ENCODE data around the gene TNNI2. TPM values are rescaled to one million over a fixed set of nuclear protein-coding genes. Genes with fewer than 3 reads are reported as not detected.

Gene TNNI2
- total and polyA plus RNA-seq, 4 donors: 0.22 to 0.28 TPM; not detected in 2

- Histone ChIP-seq H3K27ac (ENCODE audit: low read depth in 1 of 2, low read length in 2 of 2) (no peak overlapping the region), H3K36me3 (ENCODE audit: control insufficient read depth in 4 of 4, insufficient read depth in 3 of 4, low read depth in 1 of 4, low read length in 3 of 4) (no peaks in the 10 kb centered on the region), H3K27me3 (ENCODE audit: control insufficient read depth in 4 of 4, insufficient read depth in 4 of 4, low read length in 3 of 4) (no peaks in the 10 kb centered on the region), H3K4me3 (ENCODE audit: low read depth in 1 of 3, low read length in 3 of 3) (no peak overlapping the region), H3K4me1 (ENCODE audit: control insufficient read depth in 4 of 4, insufficient read depth in 4 of 4, low read length in 3 of 4) (peaks cover 7 to 20% (median 10%) of the 10 kb centered on the region in 4 donors), H3K9me3 (ENCODE audit: control insufficient read depth in 4 of 4, low read length in 3 of 4) (no peaks in the 10 kb centered on the region), H3K9ac (ENCODE audit: low read depth in 1 of 2, low read length in 2 of 2) (no peak overlapping the region)
- no peak for TF ChIP-seq HNF4A (conservative IDR thresholded peaks at IDR 0.05)
- TF ChIP-seq REST (IDR thresholded peaks at IDR 0.05): no peak
- no peak for TF ChIP-seq RXRA (IDR thresholded peaks at IDR 0.05)
- TF ChIP-seq CTCF (IDR thresholded peaks at IDR 0.05; ENCODE audit: low read depth, low read length, missing input control): no peak
- no peak for TF ChIP-seq NR2F2 (IDR thresholded peaks at IDR 0.05)
- TF ChIP-seq EGR1 (IDR thresholded peaks at IDR 0.05; ENCODE audit: low read depth in 2 of 2): no peak
- no peak for TF ChIP-seq FOXA1 (IDR thresholded peaks at IDR 0.05)
- TF ChIP-seq ZBTB33 (IDR thresholded peaks at IDR 0.05): no peak
- no peak for TF ChIP-seq HNF4G (IDR thresholded peaks at IDR 0.05)
- TF ChIP-seq JUND (IDR thresholded peaks at IDR 0.05): no peak
- no peak for TF ChIP-seq RAD21 (IDR thresholded peaks at IDR 0.05)
- no peak for TF ChIP-seq YY1 (IDR thresholded peaks at IDR 0.05)
- no peak for TF ChIP-seq TAF1 (conservative IDR thresholded peaks at IDR 0.05)
- TF ChIP-seq FOXA2 (IDR thresholded peaks at IDR 0.05): no peak
- TF ChIP-seq SP1 (IDR thresholded peaks at IDR 0.05): no peak
- no peak for TF ChIP-seq GABPA (IDR thresholded peaks at IDR 0.05 in 1 of 2, conservative IDR thresholded peaks at IDR 0.05 in 1 of 2)
- TF ChIP-seq MAX (IDR thresholded peaks at IDR 0.05): no peak
- TF ChIP-seq, protein P1, sequence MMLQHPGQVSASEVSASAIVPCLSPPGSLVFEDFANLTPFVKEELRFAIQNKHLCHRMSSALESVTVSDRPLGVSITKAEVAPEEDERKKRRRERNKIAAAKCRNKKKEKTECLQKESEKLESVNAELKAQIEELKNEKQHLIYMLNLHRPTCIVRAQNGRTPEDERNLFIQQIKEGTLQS (IDR thresholded peaks at IDR 0.05): no peak
- WGBS: 91% methylated on average over 12 of the region's 12 CpGs
- DNase-seq (ENCODE audit: low spot score): no peak
Observed at GRCh38 chr11:1835671-1836010, 3.1 kb upstream of the TNNI2 start.
